ENCODE results near the gene XXYLT1. TPM values are rescaled to one million over a fixed set of nuclear protein-coding genes. Genes with fewer than 3 reads are reported as not detected.

XXYLT1 gene
- total and polyA plus RNA-seq, 2 of the 4 experiments (the other 2 are of a cell fraction), result 14.7 to 18.1 TPM

GRCh38 chr3:195125646-195126045, 145.3 kb downstream of the XXYLT1 start:
- Histone ChIP-seq H3K56ac (ENCODE audit: extremely low read depth, insufficient read depth, low read length) (no peak overlapping the region), H2BK5ac (ENCODE audit: low read depth, low read length, poor library complexity, severe bottlenecking) (no peak overlapping the region), H3K18ac (ENCODE audit: low read depth, low read length) (no peak overlapping the region), H3K27ac (ENCODE audit: insufficient read depth, low read length) (no peak overlapping the region), H3K23ac (ENCODE audit: low read depth, low read length) (no peak overlapping the region), H3K79me1 (ENCODE audit: low read depth in 1 of 2, low read length in 2 of 2) (peaks cover 6 to 29% of the 10 kb centered on the region in 2 experiments), H4K91ac (ENCODE audit: insufficient read depth, low read depth, low read length) (no peak overlapping the region), H2BK20ac (ENCODE audit: low read depth, low read length) (no peak overlapping the region), H3K4ac (ENCODE audit: low read depth, low read length) (no peak overlapping the region), H3K4me1 (ENCODE audit: control insufficient read depth, insufficient read depth, low read length) (peaks cover 4% of the 10 kb centered on the region; the same call in 1 of the 2 replicates), H2AK9ac (replicated peaks; ENCODE audit: low read depth, low read length, poor library complexity) (no peak overlapping the region), H2AK5ac (ENCODE audit: low read depth, low read length) (no peak overlapping the region), H2BK120ac (ENCODE audit: low read depth, low read length) (no peak overlapping the region), H4K8ac (ENCODE audit: low read depth in 2 of 2, low read length in 2 of 2) (no peak overlapping the region), H2BK15ac (ENCODE audit: low read depth, low read length) (no peak overlapping the region), H3K9me3 (ENCODE audit: control insufficient read depth, insufficient read depth, low read length) (no peaks in the 10 kb centered on the region), H3K27me3 (ENCODE audit: control insufficient read depth, insufficient read depth, low read length) (no peaks in the 10 kb centered on the region), H2AFZ (replicated peaks; ENCODE audit: low read length, poor library complexity) (no peak overlapping the region), H3K4me3 (ENCODE audit: insufficient read depth, low read depth, low read length) (no peak overlapping the region), H4K5ac (ENCODE audit: low read depth, low read length) (no peak overlapping the region), H3K36me3 (ENCODE audit: control insufficient read depth, insufficient read depth, low read length) (no peaks in the 10 kb centered on the region), H3K9ac (ENCODE audit: low read depth, low read length) (no peak overlapping the region), H3K4me2 (ENCODE audit: low read depth, low read length) (no peak overlapping the region), H4K20me1 (ENCODE audit: insufficient read depth, low read length) (no peaks in the 10 kb centered on the region), H3K9me1 (ENCODE audit: insufficient read depth, low read length) (peaks cover 11% of the 10 kb centered on the region), H3K14ac (replicated peaks; ENCODE audit: low read depth, low read length) (no peak overlapping the region)
- ATAC-seq (ENCODE audit: low read depth), result no peak
- ChIA-PET POLR2A (ENCODE audit: unreplicated experiment) (no interaction called here), CTCF (interaction anchor here (0.8 kb wide), 1 partner anchor 443 kb away, joined by 3 read pairs; no protein-coding TSS in a partner anchor)
- in situ Hi-C loops (cut with MboI; ENCODE audit: low sequenced_read_pairs) (no loop called here), dilution Hi-C loops (cut with HindIII; ENCODE audit: low sequenced_read_pairs, unreplicated experiment) (no loop called here), intact Hi-C loops (cut with micrococcal nuclease) (no loop called here)
- TF ChIP-seq FOS (IDR thresholded peaks at IDR 0.05; ENCODE audit: low read depth, low read length) (no peak), BHLHE40 (IDR thresholded peaks at IDR 0.05; ENCODE audit: low read depth, low read length) (no peak), MAFK (IDR thresholded peaks at IDR 0.05; ENCODE audit: low read depth, low read length) (no peak), MXI1 (IDR thresholded peaks at IDR 0.05; ENCODE audit: borderline replicate concordance, low read depth, low read length) (no peak), SMC3 (IDR thresholded peaks at IDR 0.05; ENCODE audit: low read depth, low read length) (no peak), USF2 (IDR thresholded peaks at IDR 0.05; ENCODE audit: low read depth, low read length) (no peak), CTCF (conservative IDR thresholded peaks at IDR 0.05; ENCODE audit: low read depth, low read length) (no peak), CEBPB (IDR thresholded peaks at IDR 0.05; ENCODE audit: low read depth, low read length) (no peak), NFE2L2 (IDR thresholded peaks at IDR 0.05; ENCODE audit: low read depth, low read length) (no peak)
- BruUV-seq (replicated peaks), result no TSS peak
- no peak for DNase-seq
- 100% methylated on average over 5 of the region's 11 CpGs; no CpG with 5 or more reads in 1 of the 2 experiments for WGBS, 2 experiments (ENCODE audit: extremely low coverage in 2 of 2, insufficient read length in 1 of 2)

All from IMR-90 (cell line).